ENCODE results near the gene IGF2.

IGF2 gene

DNA sequence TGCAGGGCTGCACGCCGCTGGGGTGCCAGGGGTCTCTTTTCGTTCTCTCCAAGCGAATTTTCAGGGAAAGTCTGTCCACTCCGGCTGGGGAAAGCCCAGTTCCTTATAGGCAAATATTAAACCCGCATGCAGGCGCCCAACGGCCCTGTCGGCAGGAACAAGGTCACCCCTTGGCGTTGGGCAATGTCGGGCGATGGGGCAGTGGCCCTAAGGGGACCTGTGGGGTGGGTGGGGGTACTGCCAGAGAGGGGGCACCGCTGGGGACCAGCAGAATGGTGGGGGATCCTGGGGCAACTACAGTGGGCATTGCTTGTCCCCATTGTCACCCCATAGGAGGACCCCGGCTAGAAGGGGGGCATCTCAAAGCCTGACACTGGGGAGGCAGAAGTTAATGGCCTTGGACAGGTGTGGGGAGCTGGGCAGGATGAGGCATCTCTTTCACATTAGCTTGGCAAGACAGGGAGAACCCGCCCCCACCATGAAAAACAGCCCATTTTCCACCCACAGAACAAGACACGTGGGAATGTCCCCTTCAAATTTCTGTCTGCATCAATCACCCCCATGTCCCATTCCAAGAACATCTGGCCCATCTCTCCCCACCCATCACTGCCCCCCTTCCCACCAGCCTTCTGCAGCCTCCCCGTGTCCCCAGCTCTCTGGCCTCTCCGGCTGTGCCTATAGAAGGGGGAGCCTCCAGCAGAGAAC, 5.5 kb upstream of the IGF2 start:
- no peak overlapping the region for H3K4me3 ChIP-seq (ENCODE audit: low read depth, low read length)
- TF ChIP-seq MYC (IDR thresholded peaks at IDR 0.05; ENCODE audit: low read depth, low read length) (no peak), MAX (IDR thresholded peaks at IDR 0.05; ENCODE audit: low read depth, low read length) (no peak)
- no peak for DNase-seq (ENCODE audit: low read depth)

- DNase-seq (ENCODE audit: low read depth): no peak
- H3K4me3 ChIP-seq (ENCODE audit: low read depth, low read length): no peak overlapping the region
- TF ChIP-seq MYC (IDR thresholded peaks at IDR 0.05; ENCODE audit: low read depth, low read length) (no peak), MAX (IDR thresholded peaks at IDR 0.05; ENCODE audit: low read depth, low read length) (no peak), POLR2A (IDR thresholded peaks at IDR 0.05; ENCODE audit: extremely low read depth, insufficient read length) (no peak)
- TF ChIP-seq, protein P1, sequence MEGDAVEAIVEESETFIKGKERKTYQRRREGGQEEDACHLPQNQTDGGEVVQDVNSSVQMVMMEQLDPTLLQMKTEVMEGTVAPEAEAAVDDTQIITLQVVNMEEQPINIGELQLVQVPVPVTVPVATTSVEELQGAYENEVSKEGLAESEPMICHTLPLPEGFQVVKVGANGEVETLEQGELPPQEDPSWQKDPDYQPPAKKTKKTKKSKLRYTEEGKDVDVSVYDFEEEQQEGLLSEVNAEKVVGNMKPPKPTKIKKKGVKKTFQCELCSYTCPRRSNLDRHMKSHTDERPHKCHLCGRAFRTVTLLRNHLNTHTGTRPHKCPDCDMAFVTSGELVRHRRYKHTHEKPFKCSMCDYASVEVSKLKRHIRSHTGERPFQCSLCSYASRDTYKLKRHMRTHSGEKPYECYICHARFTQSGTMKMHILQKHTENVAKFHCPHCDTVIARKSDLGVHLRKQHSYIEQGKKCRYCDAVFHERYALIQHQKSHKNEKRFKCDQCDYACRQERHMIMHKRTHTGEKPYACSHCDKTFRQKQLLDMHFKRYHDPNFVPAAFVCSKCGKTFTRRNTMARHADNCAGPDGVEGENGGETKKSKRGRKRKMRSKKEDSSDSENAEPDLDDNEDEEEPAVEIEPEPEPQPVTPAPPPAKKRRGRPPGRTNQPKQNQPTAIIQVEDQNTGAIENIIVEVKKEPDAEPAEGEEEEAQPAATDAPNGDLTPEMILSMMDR (IDR thresholded peaks at IDR 0.05; ENCODE audit: low read depth, low read length): no peak
Observed at GRCh38 chr11:2143799-2144543, 4.8 kb upstream of the IGF2 start.

DNA sequence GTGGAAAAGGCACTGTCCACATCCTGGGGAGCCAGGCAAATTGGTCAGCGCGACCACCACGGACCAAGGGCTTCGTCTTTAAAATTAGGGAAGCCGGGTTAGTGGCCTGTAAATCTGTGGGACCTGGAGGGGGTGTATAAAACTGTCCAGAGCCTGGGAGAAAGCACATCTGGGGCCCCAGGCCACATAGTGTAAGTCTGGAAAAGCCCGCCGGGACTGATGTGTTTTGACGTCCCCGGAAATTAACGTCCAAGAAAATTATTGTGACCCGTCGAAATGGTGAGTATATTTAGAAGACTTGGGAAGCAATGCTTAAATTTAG, 4.2 kb upstream of the IGF2 start:
- H3K4me3 ChIP-seq (ENCODE audit: low read depth, low read length): no peak overlapping the region
- no peak for DNase-seq (ENCODE audit: low read depth)
- TF ChIP-seq POLR2A (IDR thresholded peaks at IDR 0.05; ENCODE audit: extremely low read depth, insufficient read length) (no peak), MYC (IDR thresholded peaks at IDR 0.05; ENCODE audit: low read depth, low read length) (no peak), MAX (IDR thresholded peaks at IDR 0.05; ENCODE audit: low read depth, low read length) (no peak)
- TF ChIP-seq, protein P1 (IDR thresholded peaks at IDR 0.05; ENCODE audit: low read depth, low read length): no peak

- no peak for DNase-seq (ENCODE audit: low read depth)
- H3K4me3 ChIP-seq (ENCODE audit: low read depth, low read length): no peak overlapping the region
- no peak for TF ChIP-seq POLR2A (IDR thresholded peaks at IDR 0.05; ENCODE audit: extremely low read depth, insufficient read length)
- TF ChIP-seq MYC (IDR thresholded peaks at IDR 0.05; ENCODE audit: low read depth, low read length): no peak
- no peak for TF ChIP-seq MAX (IDR thresholded peaks at IDR 0.05; ENCODE audit: low read depth, low read length)
- TF ChIP-seq, protein P1 (IDR thresholded peaks at IDR 0.05; ENCODE audit: low read depth, low read length): no peak
Observed at GRCh38 chr11:2142762-2143202, 3.6 kb upstream of the IGF2 start.

- TF ChIP-seq, protein P1 (IDR thresholded peaks at IDR 0.05; ENCODE audit: low read depth, low read length): no peak
- no peak for TF ChIP-seq MAX (IDR thresholded peaks at IDR 0.05; ENCODE audit: low read depth, low read length)
- no peak for TF ChIP-seq MYC (IDR thresholded peaks at IDR 0.05; ENCODE audit: low read depth, low read length)
- TF ChIP-seq POLR2A (IDR thresholded peaks at IDR 0.05; ENCODE audit: extremely low read depth, insufficient read length): no peak
- no peak for DNase-seq (ENCODE audit: low read depth)
- H3K4me3 ChIP-seq (ENCODE audit: low read depth, low read length): no peak overlapping the region
Observed at GRCh38 chr11:2142300-2142759, 3.1 kb upstream of the IGF2 start.
